GM21515 (cell line): Measurements from ENCODE around the gene SPDYE3.
"Not testable (repeated sequence)": the region's sequence is repeated elsewhere in the genome, so short reads cannot be mapped to it uniquely, and the experiment has no call there.

Source experiments
- ATAC-seq: cut with Tn5 transposase; IDR thresholded peaks from one replicate; pipeline ENCODE4 v1.9.1; 2021; ENCODE audit not compliant: unreplicated experiment

Gene SPDYE3

DNA sequence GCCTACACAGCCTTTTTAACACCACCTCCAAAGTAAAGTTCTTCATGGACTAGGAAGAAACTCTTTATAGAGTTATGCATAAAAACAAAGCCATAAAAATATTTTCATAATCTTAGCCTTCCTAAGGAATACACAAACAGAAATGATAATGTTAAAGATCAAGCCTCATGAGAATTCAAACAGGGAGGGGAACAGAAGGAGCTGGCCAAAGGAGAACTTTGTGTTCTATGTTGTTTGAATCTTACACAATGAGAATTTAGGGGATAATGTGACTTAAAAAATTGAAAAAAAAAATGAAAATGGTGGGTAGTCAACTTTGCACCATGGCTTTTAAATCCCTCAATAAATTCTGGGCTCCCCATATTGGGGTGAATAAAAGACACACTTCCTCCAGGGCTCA is 41.3 kb downstream of the SPDYE3 start:
- ATAC-seq, result no peak

DNA sequence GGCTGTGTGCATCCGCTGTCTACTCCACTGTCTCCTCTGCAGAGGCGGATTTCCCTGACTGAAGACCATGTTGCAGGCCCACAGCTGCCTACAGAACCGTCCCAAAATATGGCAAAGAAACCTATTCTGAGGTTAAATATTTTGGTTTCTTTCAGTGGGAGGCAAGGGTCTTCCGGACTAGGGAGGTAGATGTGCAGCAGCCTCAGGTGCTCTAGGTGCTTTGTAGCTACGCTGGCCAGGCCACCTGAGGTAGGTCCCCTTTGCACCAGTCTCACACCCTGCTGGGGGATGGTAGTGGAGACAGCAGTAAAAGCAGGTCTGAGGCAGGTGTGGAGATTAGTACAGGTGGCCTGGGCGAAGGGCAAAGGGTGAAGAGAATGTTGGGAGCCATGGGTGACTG is 42.3 kb downstream of the SPDYE3 start:
- no peak for ATAC-seq

DNA sequence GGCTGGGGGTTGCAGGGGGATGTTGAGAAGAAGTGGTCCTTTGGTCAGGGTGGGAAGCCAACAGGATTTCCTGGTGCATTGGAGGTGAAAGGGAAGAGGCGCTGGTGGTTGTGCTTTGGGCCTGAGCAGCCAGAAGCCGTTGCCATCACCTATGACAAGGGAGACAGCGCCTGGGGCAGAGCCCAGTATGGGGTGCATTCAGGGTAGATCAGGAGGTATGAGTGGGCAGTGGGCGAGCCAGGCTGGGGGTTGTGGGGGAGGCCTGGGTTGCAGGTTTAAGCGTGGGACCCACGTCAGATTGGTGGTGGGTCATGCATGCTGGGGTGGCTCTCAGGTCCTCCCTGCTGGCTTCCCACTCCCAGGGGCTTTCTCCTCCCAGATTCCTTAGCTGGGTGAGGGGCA is 44.2 kb downstream of the SPDYE3 start:
- ATAC-seq, result no peak

DNA sequence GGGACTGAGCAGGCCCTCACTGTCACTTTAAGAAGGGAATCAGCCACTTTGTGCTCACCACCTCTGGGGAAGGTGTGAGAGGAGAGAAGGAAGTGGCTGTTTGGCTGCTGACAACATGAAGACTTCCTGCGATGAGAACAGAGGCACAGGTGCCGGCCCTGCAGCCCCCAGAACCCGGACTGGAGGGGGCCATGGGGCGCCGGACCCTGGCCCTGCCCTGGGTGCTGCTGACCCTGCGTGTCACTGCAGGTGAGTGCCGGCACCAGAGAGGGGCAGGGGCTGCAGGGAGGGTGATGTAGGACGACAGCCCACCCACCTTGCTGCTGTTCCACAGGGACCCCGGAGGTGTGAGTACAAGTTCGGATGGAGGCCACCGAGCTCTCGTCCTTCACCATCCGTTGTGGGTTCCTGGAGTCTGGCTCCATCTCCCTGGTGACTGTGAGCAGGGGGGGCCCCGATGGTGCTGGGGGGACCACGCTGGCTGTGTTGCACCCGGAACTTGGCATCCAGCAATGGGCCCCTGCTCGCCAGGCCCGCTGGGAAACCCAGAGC is 44.8 kb downstream of the SPDYE3 start:
- not testable (repeated sequence) for ATAC-seq

DNA sequence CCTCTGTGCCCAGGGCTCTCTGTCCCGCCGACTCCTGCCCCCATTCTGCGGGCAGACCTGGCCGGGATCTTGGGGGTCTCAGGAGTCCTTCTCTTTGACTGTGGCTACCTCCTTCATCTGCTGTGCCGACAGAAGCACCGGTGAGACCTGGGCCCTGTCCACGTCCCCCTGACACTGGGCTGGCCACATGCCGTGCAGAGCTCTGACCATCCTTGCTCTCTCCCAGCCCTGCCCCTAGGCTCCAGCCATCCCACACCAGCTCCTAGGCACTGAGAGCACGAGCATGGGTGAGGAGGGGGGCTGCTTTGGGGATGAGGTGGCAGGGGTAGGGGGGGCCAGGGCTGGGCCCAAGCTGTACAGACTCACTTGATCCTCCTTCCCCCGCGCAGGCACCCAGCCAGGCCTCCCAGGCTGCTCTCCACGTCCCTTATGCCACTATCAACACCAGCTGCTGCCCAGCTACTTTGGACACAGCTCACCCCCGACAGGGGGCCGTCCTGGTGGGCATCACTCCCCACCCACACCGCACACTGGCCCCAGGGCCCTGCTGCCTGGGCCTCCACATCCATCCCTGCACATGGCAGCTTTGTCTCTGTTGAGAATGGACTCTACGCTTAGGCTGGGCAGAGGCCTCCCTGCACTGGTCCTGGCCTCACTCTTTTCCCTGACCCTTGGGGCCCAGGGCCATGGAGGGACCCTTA is 45.6 kb downstream of the SPDYE3 start:
- ATAC-seq, result no peak

DNA sequence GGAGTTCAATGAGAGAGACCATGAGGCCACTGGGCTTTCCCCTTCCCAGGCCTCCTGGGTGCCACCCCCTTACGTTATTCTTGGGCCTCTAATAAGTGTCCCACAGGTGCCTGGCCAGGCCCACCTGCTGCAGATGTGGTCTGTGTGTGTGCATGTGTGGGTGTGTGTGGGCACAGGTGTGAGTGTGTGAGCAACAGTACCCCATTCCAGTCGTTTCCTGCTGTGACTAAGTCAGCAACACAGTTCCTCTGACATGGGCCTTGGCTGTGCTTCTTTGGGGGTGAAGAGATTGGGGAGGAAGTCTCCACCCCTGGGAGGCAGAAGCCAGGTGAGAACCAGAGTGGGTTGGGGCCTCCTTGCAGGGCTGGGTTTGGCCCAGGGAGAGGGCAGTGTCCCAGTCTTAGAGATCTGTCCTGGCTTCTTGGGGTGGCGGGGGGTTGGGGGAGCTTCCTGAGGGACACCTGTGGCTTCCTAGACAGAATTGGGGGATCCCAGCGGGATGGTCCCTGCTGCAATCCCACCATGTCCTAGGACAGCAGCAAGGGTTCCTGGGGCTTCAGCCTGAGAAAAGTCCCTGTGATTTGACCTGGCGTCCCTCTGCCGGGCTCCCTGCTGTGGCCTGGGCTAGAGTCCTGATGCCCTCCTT is 46.3 kb downstream of the SPDYE3 start:
- ATAC-seq, result no peak

DNA sequence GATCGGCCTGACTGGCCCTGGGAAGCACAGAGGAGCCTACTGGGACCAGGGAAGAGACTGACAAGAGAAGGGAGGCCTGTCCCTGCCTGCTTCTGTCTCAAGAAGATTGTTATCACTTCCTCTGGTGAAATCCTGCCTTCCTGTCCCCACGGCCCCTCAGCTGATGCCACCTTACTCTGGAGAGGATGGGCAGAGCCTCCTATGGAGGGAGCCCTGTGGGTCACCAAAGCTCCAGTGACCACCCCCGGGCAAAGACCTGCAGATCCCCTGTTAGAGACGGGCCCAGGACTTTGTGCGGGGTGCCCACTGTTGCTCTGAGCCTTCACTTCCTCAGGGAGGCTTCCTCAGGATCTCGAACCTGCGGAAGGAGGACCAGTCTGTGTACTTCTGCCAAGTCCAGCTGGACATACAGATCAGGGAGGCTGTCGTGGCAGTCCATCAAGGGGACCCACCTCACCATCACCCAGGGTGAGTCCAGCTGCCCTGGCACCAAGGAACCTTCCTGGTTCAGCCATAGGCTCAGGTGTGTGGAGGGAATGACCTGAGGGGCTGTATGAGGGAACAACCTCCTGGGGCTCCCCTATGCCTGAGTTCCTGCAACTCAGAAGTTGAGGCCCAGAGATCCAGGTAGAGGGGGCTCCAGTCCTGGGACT is 49.0 kb downstream of the SPDYE3 start:
- ATAC-seq, result no peak

DNA sequence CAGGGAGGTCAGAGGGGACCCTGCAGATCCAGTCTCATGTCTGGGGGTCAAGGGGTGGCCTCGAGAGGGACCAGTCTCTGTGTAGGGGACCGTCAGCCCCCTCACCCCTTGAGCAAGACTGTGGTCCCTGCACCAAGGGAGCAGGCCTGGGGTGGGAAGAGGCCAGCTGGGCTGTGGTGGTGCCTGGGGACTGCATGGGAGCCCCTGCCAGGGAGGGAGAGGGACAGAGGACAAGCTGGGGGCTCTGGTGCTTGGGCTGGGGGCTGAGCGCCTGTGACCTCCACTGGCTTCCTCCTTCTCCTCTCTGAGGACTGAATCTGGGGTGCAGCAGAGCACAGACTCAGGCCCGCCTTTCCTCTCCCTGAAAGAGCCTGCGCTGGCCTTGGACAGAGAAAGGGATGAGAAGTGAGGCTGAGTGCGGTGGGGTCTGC is 49.6 kb downstream of the SPDYE3 start:
- no peak for ATAC-seq

DNA sequence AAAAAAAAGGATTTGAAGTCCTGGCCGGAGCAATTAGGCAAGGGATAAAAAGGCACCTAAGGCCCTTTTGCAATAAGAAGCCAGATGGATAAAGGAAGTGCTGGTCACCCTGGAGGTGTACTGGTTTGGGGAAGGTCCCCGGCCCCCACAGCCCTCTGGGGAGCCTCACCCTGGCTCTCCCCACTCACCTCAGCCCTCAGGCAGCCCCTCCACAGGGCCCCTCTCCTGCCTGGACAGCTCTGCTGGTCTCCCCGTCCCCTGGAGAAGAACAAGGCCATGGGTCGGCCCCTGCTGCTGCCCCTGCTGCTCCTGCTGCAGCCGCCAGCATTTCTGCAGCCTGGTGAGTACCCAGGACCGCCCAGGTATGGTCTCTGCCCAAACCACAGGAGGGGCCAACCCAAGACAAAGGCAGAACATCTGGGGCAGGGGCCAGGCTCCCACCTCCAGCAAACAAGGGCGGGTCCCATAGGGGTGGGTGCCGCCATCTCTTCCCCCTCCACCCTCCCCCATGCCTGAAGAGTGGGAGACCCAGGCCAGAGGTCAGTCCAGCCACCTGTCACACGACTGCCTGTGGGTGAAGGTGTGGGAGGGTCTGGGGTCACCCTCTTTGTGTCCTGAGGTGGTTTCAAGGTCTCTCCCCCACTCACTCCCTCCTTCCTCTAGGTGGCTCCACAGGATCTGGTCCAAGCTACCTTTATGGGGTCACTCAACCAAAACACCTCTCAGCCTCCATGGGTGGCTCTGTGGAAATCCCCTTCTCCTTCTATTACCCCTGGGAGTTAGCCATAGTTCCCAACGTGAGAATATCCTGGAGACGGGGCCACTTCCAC is 50.7 kb downstream of the SPDYE3 start, which contains the start of gene PILRB:
PILRB (plus strand) TSS at position 91 of the 830 bp plus-strand sequence; CDS start at position 277, 186 bp downstream.
- ATAC-seq, result no peak

DNA sequence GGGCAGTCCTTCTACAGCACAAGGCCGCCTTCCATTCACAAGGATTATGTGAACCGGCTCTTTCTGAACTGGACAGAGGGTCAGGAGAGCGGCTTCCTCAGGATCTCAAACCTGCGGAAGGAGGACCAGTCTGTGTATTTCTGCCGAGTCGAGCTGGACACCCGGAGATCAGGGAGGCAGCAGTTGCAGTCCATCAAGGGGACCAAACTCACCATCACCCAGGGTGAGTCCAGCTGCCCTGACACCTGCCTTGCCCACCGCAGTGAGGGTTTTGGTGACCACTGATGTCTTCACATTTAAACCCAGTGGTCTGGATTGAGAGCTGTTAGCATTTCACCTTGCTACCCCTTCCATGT is 51.3 kb downstream of the SPDYE3 start:
- ATAC-seq, result no peak

DNA sequence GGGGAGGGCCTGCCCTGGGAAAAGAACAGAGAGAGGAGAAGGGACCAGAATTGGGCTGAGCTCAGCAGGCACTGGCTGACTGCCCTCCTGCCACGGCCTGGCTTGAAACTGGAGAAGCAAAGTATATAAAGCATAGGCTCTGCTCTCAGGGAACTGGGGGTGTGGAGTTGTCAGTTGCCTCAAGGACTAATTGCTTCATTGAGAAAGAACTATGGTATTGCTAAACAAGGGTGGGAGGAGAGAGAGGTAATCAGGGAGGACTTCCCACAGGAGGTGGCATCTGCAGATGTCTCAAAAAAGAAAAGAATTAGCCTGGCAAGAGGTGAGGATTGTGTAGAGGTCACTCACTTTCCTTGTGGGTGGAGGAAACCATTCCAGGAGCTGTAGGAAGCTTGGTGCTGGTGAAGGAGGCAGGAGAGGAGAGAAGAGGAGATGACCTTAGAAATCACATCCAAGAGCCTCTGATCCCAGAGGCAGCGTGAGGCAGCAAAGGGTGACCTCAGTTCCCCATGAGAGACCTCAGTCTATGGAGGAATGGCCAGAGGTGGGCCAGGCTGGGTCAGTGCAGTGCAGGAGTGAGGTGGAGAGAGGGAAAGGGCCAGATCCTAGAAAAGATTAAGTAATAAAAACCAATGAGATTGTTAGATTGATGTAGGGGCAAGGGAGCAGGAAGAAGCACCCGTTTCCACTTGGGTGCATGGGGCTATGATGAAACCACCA is 52.8 kb downstream of the SPDYE3 start:
- no peak for ATAC-seq

DNA sequence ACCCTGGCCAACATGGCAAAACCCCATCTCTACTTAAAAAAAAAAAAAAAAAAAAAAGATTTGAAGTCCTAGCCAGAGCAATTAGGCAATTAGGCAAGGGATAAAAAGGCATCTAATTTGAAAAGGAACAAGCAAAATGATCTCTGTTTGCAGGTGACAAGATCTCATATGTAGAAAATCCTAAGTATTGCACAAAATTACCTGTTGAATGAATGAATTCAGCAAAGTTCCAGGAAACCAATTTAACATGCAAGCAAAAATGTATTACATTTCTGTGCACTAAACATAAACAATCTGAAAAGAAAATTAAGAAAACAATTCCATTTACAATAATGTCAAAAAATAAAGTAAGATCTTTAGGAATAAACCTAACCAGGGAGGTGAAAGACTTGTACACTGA is 55.6 kb downstream of the SPDYE3 start:
- ATAC-seq, result no peak

DNA sequence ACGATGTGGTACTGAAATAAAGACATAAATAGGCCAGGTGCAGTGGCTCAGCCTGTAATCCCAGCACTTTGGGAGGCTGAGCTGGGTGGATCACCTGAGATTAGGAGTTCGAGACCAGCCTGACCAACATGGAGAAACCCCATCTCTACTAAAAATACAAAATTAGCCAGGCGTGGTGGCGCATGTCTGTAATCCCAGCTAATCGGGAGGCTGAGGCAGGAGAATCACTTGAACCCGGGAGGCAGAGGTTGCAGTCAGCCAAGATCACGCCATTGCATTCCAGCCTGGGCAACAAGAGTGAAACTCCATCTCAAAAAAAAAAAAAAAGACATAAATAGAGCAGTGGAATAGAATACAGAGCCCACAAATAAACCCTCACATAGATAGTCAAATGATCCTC is 56.3 kb downstream of the SPDYE3 start:
- not testable (repeated sequence) for ATAC-seq

DNA sequence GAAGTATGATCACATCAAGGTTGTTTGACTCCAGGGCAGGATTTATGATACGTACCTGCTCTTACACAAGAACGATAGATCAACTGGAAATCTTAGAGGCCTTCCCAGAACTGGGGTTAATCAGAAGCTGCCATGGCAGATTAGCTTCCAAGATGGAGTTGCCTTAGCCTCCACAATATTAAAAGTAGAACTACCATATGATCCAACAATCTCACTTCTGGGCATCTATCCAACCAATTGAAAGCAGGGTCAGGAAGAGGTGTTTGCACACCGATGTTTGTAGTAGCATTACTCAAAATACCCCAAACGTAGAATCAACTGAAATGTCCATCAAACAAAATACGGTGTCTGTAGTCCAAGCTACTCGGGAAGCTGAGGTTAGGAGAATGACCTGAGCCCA is 57.0 kb downstream of the SPDYE3 start:
- ATAC-seq, result no peak

DNA sequence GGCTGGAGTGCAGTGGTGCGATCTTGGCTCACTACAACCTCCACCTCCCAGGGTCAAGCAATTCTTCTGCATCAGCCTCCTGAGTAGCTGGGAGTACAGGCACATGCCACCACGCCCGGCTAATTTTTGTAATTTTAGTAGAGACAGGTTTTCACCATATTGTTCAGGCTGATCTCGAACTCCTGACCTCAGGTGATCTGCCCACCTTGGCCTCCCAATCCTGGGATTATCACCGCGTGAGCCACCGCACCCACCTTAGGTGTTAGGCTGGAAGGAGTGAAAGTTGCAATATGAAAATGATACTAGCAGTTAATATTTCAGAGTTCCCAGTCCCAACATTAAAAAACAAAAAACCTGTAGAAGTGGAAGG is 58.5 kb downstream of the SPDYE3 start:
- ATAC-seq, result not testable (repeated sequence)

DNA sequence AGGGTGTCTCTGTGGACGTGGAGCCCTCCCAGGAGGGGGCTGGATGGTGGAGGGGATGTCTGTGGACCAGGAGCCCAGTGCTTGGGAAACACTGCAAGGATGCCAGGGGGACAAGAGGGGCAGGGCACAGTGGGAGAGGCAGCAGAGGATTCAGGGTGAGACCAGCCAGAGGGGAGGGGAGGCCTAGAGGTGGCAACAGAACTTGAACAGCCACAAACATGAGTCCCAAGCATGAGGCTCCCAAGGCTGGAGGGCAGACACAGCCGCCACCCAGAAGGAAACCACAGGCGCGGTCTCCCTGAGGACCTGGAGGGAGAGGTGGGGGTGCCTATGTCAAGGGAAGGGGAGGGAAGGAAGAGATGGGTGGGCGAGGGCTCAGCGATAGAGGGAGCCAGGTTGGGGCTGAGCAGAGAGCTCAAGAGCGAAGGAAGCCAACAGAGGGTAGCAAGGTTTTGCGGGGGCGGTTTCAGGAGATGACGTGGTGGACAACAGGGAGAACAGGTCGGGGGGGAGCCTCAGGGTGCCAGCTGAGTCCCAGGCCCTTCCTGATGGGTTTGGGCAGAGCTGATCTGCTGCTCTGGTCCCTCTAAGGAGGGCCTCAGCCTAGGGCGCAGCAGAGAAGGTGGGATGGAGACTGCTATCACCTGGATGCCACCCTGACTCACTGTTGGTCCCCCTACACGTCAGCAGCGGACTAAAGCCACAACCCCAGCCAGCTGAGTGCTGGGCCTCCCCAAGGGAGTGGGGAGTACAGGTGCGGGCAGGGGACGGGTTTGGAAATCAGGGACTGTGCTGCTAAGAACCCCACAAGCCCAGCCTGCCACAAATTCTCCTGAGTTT is 59.1 kb downstream of the SPDYE3 start:
- no peak for ATAC-seq

DNA sequence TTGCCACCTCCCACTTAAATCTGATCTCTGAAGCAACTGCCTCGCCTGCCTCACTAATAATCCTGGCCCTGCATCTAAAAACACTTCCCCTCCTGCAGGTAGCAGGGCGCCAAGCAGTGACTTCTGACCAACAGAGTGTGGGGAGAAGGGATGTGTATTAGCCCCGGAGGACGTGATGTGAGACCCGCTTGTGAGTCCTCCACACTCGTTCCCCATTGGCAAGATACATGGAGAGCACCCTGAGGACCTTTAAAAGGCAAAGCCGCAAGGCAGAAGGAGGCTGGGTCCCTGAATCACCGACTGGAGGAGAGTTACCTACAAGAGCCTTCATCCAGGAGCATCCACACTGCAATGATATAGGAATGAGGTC is 59.7 kb downstream of the SPDYE3 start:
- no peak for ATAC-seq

DNA sequence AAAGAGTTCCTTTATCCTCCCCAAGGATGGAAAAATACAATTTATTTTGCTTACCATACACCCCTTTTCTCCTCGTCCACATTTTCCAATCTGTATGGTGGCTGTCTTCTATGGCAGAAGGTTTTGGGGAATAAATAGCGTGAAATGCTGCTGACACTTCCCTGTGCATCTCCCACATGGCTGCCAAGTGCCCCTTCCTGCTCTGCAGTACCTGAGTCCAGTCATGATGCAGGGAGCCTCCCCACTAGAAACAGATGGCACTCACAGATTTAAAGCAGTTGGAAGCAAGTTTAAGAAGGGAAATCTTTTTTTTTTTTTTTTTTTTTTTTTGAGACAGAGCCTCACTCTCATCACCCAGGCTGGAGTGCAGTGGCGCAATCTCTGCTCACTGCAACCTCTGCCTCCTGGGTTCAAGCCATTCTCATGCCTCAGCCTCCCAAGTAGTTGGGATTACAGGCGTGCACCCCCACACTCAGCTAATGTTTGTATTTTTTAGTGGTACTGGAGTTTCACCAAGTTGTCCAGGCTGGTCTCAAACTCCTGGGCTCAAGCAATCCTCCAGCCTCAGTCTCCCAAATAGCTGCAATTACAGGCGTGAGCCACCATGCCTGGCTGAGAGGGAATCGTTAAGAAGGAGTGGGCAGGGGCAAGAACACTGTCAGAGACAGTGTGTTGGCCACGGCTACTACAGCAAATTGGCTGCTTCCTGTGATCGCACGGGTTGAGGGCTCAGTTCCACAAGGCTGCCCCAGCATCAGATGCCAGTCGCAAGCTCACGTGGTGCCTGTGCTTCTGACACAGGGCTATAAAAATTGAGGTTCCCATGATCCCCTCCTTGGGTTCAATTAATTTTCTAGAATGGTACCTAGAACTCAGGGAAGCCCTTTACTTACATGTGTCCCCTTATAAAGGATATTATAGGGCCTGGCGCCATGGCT is 60.4 kb downstream of the SPDYE3 start:
- ATAC-seq, result no peak

DNA sequence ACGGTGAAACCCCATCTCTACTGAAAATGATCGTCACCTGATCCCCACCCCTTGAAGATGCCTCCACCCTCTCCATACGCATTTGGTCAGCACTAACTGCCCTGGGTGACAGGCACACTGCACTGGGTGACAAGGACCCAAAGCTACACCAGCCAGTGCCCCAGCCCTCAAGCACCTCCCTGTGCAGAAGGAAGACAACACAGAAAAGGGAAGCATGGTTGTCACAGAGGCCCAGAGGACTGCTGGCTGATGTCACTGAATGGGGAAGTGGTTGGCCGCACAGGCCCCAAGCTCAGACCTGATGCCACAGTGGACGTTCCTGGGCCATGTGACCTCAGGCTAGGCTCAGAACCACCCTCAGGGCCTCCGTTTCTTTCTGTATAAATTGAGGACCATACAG is 61.6 kb downstream of the SPDYE3 start:
- peak; percentile 59 for ATAC-seq
